Suppressor macrophage treated with lipopolysaccharide for 1 hour (primary cell): ENCODE results near the gene ITGB6.
"Not testable (repeated sequence)": the region's sequence is repeated elsewhere in the genome, so short reads cannot be mapped to it uniquely, and the experiment has no call there.

Source experiments
- DNase-seq, 3 donors: peaks; one replicate each; pipeline ENCODE4 v3.0.0-alpha.2; 2020 to 2022

Gene ITGB6

GRCh38 chr2:160220545-160221009 lies 20.5 kb upstream of the ITGB6 start:
- DNase-seq = no peak

- no peak for DNase-seq
Measured at GRCh38 chr2:160220026-160220425, 20.0 kb upstream of the ITGB6 start.

GRCh38 chr2:160214461-160215445 lies 14.7 kb upstream of the ITGB6 start:
- DNase-seq = no peak

GRCh38 chr2:160213511-160213910 lies 13.4 kb upstream of the ITGB6 start:
- no peak for DNase-seq

- DNase-seq = peak; percentile 84 to 92 (median 91)
Measured at GRCh38 chr2:160210599-160211138, 10.6 kb upstream of the ITGB6 start.

GRCh38 chr2:160209516-160209856 lies 9.4 kb upstream of the ITGB6 start:
- peak; percentile 83 to 96 (median 93) for DNase-seq

- peak; percentile 43 to 54 (median 49) for DNase-seq
Measured at GRCh38 chr2:160208655-160209515, 8.8 kb upstream of the ITGB6 start.

GRCh38 chr2:160207804-160208654 lies 8.0 kb upstream of the ITGB6 start:
- DNase-seq = peak; percentile 95 to 97 (median 96)

- peak; percentile 47 to 88 (median 75) for DNase-seq
Measured at GRCh38 chr2:160207271-160207670, 7.2 kb upstream of the ITGB6 start.

GRCh38 chr2:160206436-160206835 lies 6.4 kb upstream of the ITGB6 start:
- DNase-seq = no peak

- DNase-seq = peak in 1 of 3 donors; percentile 26
Measured at GRCh38 chr2:160205505-160205904, 5.4 kb upstream of the ITGB6 start.

GRCh38 chr2:160203422-160203821 lies 3.4 kb upstream of the ITGB6 start:
- DNase-seq = no peak

GRCh38 chr2:160203007-160203406 lies 2.9 kb upstream of the ITGB6 start:
- DNase-seq = no peak

- DNase-seq = no peak
Measured at GRCh38 chr2:160201849-160202539, 1.9 kb upstream of the ITGB6 start.

GRCh38 chr2:160200921-160201320 lies 849 bp upstream of the ITGB6 start:
- no peak for DNase-seq

GRCh38 chr2:160199053-160199452 lies 1.0 kb downstream of the ITGB6 start:
- no peak for DNase-seq

- DNase-seq = no peak
Measured at GRCh38 chr2:160197587-160197986, 2.5 kb downstream of the ITGB6 start.

- DNase-seq = no peak
Measured at GRCh38 chr2:160194946-160195345, 5.1 kb downstream of the ITGB6 start.

- peak in 1 of 3 donors; percentile 17 for DNase-seq
Measured at GRCh38 chr2:160194351-160194750, 5.7 kb downstream of the ITGB6 start.

GRCh38 chr2:160181146-160181836 lies 18.8 kb downstream of the ITGB6 start:
- DNase-seq = peak in 2 of 3 donors; percentile 10 to 14

GRCh38 chr2:160180690-160181089 lies 19.4 kb downstream of the ITGB6 start:
- DNase-seq = not testable (repeated sequence)
